Measurements from ENCODE around the gene CCNF. TPM values are rescaled to one million over a fixed set of nuclear protein-coding genes. Genes with fewer than 3 reads are reported as not detected.
"Not testable (repeated sequence)": the region's sequence is repeated elsewhere in the genome, so short reads cannot be mapped to it uniquely, and the experiment has no call there.

Gene CCNF
- total and polyA plus RNA-seq, 2 experiments from 2014 or later, result 9.2 to 44.0 TPM

- Histone ChIP-seq H3K36me3 (no peaks in the 10 kb centered on the region), H3K27ac (no peak overlapping the region), H3K9me3 (ENCODE audit: low read depth) (no peaks in the 10 kb centered on the region), H3K4me1 (ENCODE audit: low read depth) (peaks cover 18% of the 10 kb centered on the region), H3K27me3 (peaks cover 15% of the 10 kb centered on the region), H3K4me3 (peak overlapping the region; percentile 99)
- peak in 1 of 2 donors; percentile 34 for DNase-seq (ENCODE audit: low read depth in 1 of 2, low spot score in 1 of 2)
- TF ChIP-seq, protein P1, sequence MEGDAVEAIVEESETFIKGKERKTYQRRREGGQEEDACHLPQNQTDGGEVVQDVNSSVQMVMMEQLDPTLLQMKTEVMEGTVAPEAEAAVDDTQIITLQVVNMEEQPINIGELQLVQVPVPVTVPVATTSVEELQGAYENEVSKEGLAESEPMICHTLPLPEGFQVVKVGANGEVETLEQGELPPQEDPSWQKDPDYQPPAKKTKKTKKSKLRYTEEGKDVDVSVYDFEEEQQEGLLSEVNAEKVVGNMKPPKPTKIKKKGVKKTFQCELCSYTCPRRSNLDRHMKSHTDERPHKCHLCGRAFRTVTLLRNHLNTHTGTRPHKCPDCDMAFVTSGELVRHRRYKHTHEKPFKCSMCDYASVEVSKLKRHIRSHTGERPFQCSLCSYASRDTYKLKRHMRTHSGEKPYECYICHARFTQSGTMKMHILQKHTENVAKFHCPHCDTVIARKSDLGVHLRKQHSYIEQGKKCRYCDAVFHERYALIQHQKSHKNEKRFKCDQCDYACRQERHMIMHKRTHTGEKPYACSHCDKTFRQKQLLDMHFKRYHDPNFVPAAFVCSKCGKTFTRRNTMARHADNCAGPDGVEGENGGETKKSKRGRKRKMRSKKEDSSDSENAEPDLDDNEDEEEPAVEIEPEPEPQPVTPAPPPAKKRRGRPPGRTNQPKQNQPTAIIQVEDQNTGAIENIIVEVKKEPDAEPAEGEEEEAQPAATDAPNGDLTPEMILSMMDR (IDR thresholded peaks at IDR 0.05; ENCODE audit: low read depth, low read length), result no peak
Measured at GRCh38 chr16:2475413-2476344, 46.4 kb downstream of the CCNF start.

- DNase-seq (ENCODE audit: low read depth in 1 of 2, low spot score in 1 of 2), result no peak
- H3K27me3 ChIP-seq, result peaks cover 15% of the 10 kb centered on the region
- TF ChIP-seq, protein P1 (IDR thresholded peaks at IDR 0.05; ENCODE audit: low read depth, low read length), result no peak
- H3K4me1 ChIP-seq (ENCODE audit: low read depth), result peaks cover 14% of the 10 kb centered on the region
- no peaks in the 10 kb centered on the region for H3K36me3 ChIP-seq
- H3K27ac ChIP-seq, result no peak overlapping the region
- H3K4me3 ChIP-seq, result no peak overlapping the region
- no peaks in the 10 kb centered on the region for H3K9me3 ChIP-seq (ENCODE audit: low read depth)
Measured at GRCh38 chr16:2476345-2476720, 47.1 kb downstream of the CCNF start.

GRCh38 chr16:2476741-2477140, 47.5 kb downstream of the CCNF start:
- Histone ChIP-seq H3K4me1 (ENCODE audit: low read depth) (peaks cover 11% of the 10 kb centered on the region), H3K4me3 (no peak overlapping the region), H3K27me3 (peaks cover 15% of the 10 kb centered on the region), H3K36me3 (no peaks in the 10 kb centered on the region), H3K9me3 (ENCODE audit: low read depth) (no peaks in the 10 kb centered on the region), H3K27ac (no peak overlapping the region)
- TF ChIP-seq, protein P1 (IDR thresholded peaks at IDR 0.05; ENCODE audit: low read depth, low read length), result no peak
- DNase-seq (ENCODE audit: low read depth in 1 of 2, low spot score in 1 of 2), result no peak

- peaks cover 15% of the 10 kb centered on the region for H3K27me3 ChIP-seq
- no peak for DNase-seq (ENCODE audit: low read depth in 1 of 2, low spot score in 1 of 2)
- no peak overlapping the region for H3K27ac ChIP-seq
- no peaks in the 10 kb centered on the region for H3K36me3 ChIP-seq
- TF ChIP-seq, protein P1 (IDR thresholded peaks at IDR 0.05; ENCODE audit: low read depth, low read length), result no peak
- peaks cover 7% of the 10 kb centered on the region for H3K4me1 ChIP-seq (ENCODE audit: low read depth)
- no peak overlapping the region for H3K4me3 ChIP-seq
- H3K9me3 ChIP-seq (ENCODE audit: low read depth), result no peaks in the 10 kb centered on the region
Measured at GRCh38 chr16:2477327-2477726, 48.1 kb downstream of the CCNF start.

DNA sequence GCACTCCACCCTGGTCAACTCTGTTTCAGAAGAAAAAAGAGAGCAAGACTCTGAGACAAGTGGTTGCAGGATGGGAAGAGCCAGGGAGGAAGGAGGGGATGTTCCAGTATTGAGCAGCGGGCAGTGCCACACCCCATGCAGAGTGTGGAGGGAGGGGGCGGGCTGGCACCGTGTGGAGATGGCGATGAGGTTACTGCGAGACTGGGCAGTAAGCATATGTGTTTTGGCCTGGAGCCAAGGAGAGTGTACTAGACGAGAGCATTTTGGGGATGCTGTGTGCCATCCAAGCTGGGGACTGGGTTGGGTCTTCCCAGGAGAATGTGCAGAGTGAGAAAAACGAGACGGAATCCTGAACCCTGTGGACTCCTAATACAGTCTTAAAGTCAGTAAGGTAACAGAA, 49.0 kb downstream of the CCNF start:
- TF ChIP-seq, protein P1 (IDR thresholded peaks at IDR 0.05; ENCODE audit: low read depth, low read length), result no peak
- H3K4me3 ChIP-seq, result no peak overlapping the region
- peaks cover 7% of the 10 kb centered on the region for H3K4me1 ChIP-seq (ENCODE audit: low read depth)
- DNase-seq (ENCODE audit: low read depth in 1 of 2, low spot score in 1 of 2), result no peak
- H3K27me3 ChIP-seq, result peaks cover 15% of the 10 kb centered on the region
- H3K36me3 ChIP-seq, result no peaks in the 10 kb centered on the region
- no peak overlapping the region for H3K27ac ChIP-seq
- no peaks in the 10 kb centered on the region for H3K9me3 ChIP-seq (ENCODE audit: low read depth)

GRCh38 chr16:2479996-2480395, 50.7 kb downstream of the CCNF start:
- not testable (repeated sequence) for H3K9me3 ChIP-seq (ENCODE audit: low read depth); H3K27ac ChIP-seq; H3K4me1 ChIP-seq (ENCODE audit: low read depth); DNase-seq (ENCODE audit: low read depth in 1 of 2, low spot score in 1 of 2); H3K4me3 ChIP-seq; H3K36me3 ChIP-seq
- peaks cover 15% of the 10 kb centered on the region for H3K27me3 ChIP-seq

All from cardiac muscle cell (in vitro differentiated cells and primary cell).